GM12878 (cell line): ENCODE measurements around the gene ADD1. TPM values are rescaled to one million over a fixed set of nuclear protein-coding genes. Genes with fewer than 3 reads are reported as not detected.

Experiments used
- ATAC-seq: fragments of 200-7000 bp; cut with Tn5 transposase; 3 replicates; pipeline ENCODE4 v1.9.1; 2020; ENCODE audit warnings: mild to moderate bottlenecking, moderate library complexity
- BruUV-seq: library from RNA; stranded (reverse); fragments of 400-500 nt; replicated peaks from 2 replicates; lab custom pipeline; 2021; lab: Mats Ljungman, UMichigan
- CTCF ChIA-PET: fragments of 300-600 bp; sonication (Branson Sonifier 250); formaldehyde crosslinking; extraction: SDS; loops from one replicate; lab custom pipeline; 2021; ENCODE audit warnings: inconsistent platforms; lab: Yijun Ruan, JAX
- POLR2A ChIA-PET: fragments of 350-600 bp; formaldehyde crosslinking; extraction: SDS; loops from one replicate; lab custom pipeline; 2021; ENCODE audit warnings: inconsistent platforms; lab: Charles Lee
- RAD21 ChIA-PET: fragments of 300-600 bp; sonication (Branson Sonifier 250); formaldehyde crosslinking; loops from one replicate; lab custom pipeline; 2023; ENCODE audit warnings: antibody characterized with exemption; ENCODE audit not compliant: unreplicated experiment; lab: Charles Lee
- SMC1A ChIA-PET: fragments of 300-600 bp; sonication (Branson Sonifier 250); formaldehyde crosslinking; loops from one replicate; lab custom pipeline; 2023; ENCODE audit not compliant: unreplicated experiment, uncharacterized antibody; lab: Charles Lee
- DNase-seq: peaks from one replicate; pipeline ENCODE4 v3.0.0-alpha.2; 2011; ENCODE audit warnings: low read depth, low spot score
- FAIRE-seq: peaks from 3 replicates; lab custom pipeline; 2011; peaks lifted over from hg19 to GRCh38; lab: Jason Lieb, UNC
- H2AFZ ChIP-seq: 2 replicates; pipeline ENCODE4 v1.6.0; 2011; ENCODE audit warnings: low read depth, low read length, control low read depth; ENCODE audit not compliant: control insufficient read depth
- H3K27ac ChIP-seq: 2 replicates; pipeline ENCODE4 v1.5.1; 2011; ENCODE audit warnings: control low read depth; ENCODE audit not compliant: control insufficient read depth, insufficient read depth
- H3K27me3 ChIP-seq, 2 experiments: replicated peaks in 1 of 2; 2 replicates each; pipeline versions ENCODE4 v1.6.0 to v1.6.1; 2011; ENCODE audit warnings: low read length in 1 of 2; ENCODE audit not compliant: control insufficient read depth in 2 of 2, insufficient read depth in 2 of 2
- H3K36me3 ChIP-seq, 2 experiments: 2 replicates each; pipeline ENCODE4 v1.5.1; 2011; ENCODE audit warnings: low read length in 1 of 2; ENCODE audit not compliant: control insufficient read depth in 2 of 2, insufficient read depth in 2 of 2
- H3K4me1 ChIP-seq: 2 replicates; pipeline ENCODE4 v1.6.1; 2011; ENCODE audit warnings: mild to moderate bottlenecking, low read length, moderate library complexity, mixed read lengths; ENCODE audit not compliant: control insufficient read depth, insufficient read depth
- H3K4me2 ChIP-seq: 2 replicates; pipeline ENCODE4 v1.6.0; 2011; ENCODE audit warnings: control low read depth; ENCODE audit not compliant: control insufficient read depth, insufficient read depth
- H3K4me3 ChIP-seq: fragments of 200-600 bp; sonication (generic); 2 replicates; pipeline ENCODE4 v1.5.1; 2016
- H3K79me2 ChIP-seq: 2 replicates; pipeline ENCODE4 v1.6.0; 2011; ENCODE audit warnings: low read length; ENCODE audit not compliant: control insufficient read depth, insufficient read depth
- H3K9ac ChIP-seq: 2 replicates; pipeline ENCODE4 v1.8.0; 2011; ENCODE audit warnings: low read length, control low read depth, mixed read lengths; ENCODE audit not compliant: control insufficient read depth, insufficient read depth
- H3K9me3 ChIP-seq: replicated peaks from 3 replicates; pipeline ENCODE4 v1.5.1; 2011; ENCODE audit warnings: mild to moderate bottlenecking, low read length; ENCODE audit not compliant: control insufficient read depth, insufficient read depth
- H4K20me1 ChIP-seq: 2 replicates; pipeline ENCODE4 v1.6.0; 2011; ENCODE audit not compliant: control insufficient read depth, insufficient read depth
- HSF1 ChIP-seq: fragments of 150-350 bp; IDR thresholded peaks from 2 replicates; pipeline ENCODE4 v1.6.1; 2014; ENCODE audit warnings: mild to moderate bottlenecking, low read depth, low read length
- MTA2 ChIP-seq: fragments of 450-650 bp; IDR thresholded peaks from 2 replicates; pipeline ENCODE4 v1.6.1; 2016; ENCODE audit warnings: low read depth, mild to moderate bottlenecking, moderate library complexity
- MTA3 ChIP-seq: IDR thresholded peaks from 2 replicates; pipeline ENCODE4 v1.6.1; 2012; ENCODE audit warnings: low read length, inconsistent platforms, borderline replicate concordance
- MYC ChIP-seq: IDR thresholded peaks from 2 replicates; pipeline ENCODE4 v1.6.1; 2011; ENCODE audit warnings: mild to moderate bottlenecking, low read length, moderate library complexity, inconsistent platforms; ENCODE audit not compliant: insufficient read depth, insufficient replicate concordance, insufficient read length, severe bottlenecking
- NFIC ChIP-seq: IDR thresholded peaks from 2 replicates; pipeline ENCODE4 v1.6.1; 2012; ENCODE audit warnings: low read depth, mild to moderate bottlenecking, inconsistent platforms, low read length, moderate library complexity
- NFXL1 ChIP-seq: fragments of 450-650 bp; IDR thresholded peaks from 2 replicates; pipeline ENCODE4 v1.6.1; 2017; ENCODE audit warnings: antibody characterized with exemption, mild to moderate bottlenecking, borderline replicate concordance
- NFYA ChIP-seq: IDR thresholded peaks from 2 replicates; pipeline ENCODE4 v1.6.1; 2011; ENCODE audit warnings: low read depth, mild to moderate bottlenecking, low read length, improper control_type of control experiment, borderline replicate concordance
- RCOR1 ChIP-seq: conservative IDR thresholded peaks from 2 replicates; pipeline ENCODE4 v1.6.1; 2012; ENCODE audit warnings: low read depth, low read length, improper control_type of control experiment
- SIX5 ChIP-seq: IDR thresholded peaks from 2 replicates; pipeline ENCODE4 v1.6.1; 2011; ENCODE audit warnings: mild to moderate bottlenecking, low read depth, low read length, moderate library complexity; ENCODE audit not compliant: severe bottlenecking
- SMAD5 ChIP-seq: IDR thresholded peaks from 2 replicates; pipeline ENCODE4 v1.6.1; 2016; ENCODE audit warnings: antibody characterized with exemption, low read depth
- USF2 ChIP-seq: IDR thresholded peaks from 2 replicates; pipeline ENCODE4 v1.6.1; 2011; ENCODE audit warnings: low read depth, low read length, improper control_type of control experiment, borderline replicate concordance
- ZBTB33 ChIP-seq: fragments of 450-650 bp; IDR thresholded peaks from 2 replicates; pipeline ENCODE4 v1.6.1; 2017; ENCODE audit warnings: mild to moderate bottlenecking
- ZNF622 ChIP-seq: fragments of 450-650 bp; IDR thresholded peaks from 2 replicates; pipeline ENCODE4 v1.6.1; 2017; ENCODE audit warnings: mild to moderate bottlenecking, inconsistent platforms
- WGBS: methylation state at CpG from one replicate; pipeline ENCODE4 v1.1.6; 2016; ENCODE audit warnings: low lambda C conversion rate; ENCODE audit not compliant: insufficient replicate concordance, insufficient coverage; ENCODE audit errors: missing lambda C conversion rate; 5-methylcytosine and 5-hydroxymethylcytosine counted together
- in situ Hi-C: fragments of 300-500 bp; cut with MboI; formaldehyde crosslinking; loops from 9 replicates; pipeline ENCODE4 v1.14.3; 2018; ENCODE audit warnings: mixed read lengths
- intact Hi-C: fragments of 100-400 bp; cut with micrococcal nuclease; formaldehyde crosslinking; loops from one replicate; pipeline ENCODE4 v1.14.2; 2022; ENCODE audit not compliant: unreplicated experiment
- polyA plus RNA-seq, 11 experiments: library from polyadenylated mRNA; depleted of rRNA in 4 of 11; unstranded in 6 of 11; stranded (reverse) in 5 of 11; fragments of >200 nt; fragmentation: Nextera tagmentation in 4 of 11; fragmentation: Illumina TruSeq in 1 of 11; extraction: Ambion mirVana in 4 of 11; extraction: Trizol in 1 of 11; gene quantifications; 1 replicate in 1 of 11; 2 replicates in 10 of 11; pipeline versions ENCODE4 v1.2.1 to v1.2.3, GENCODE V29; 2011 to 2016; ENCODE audit warnings: inconsistent platforms in 2 of 11, missing spikeins in 2 of 11, low read depth in 1 of 11
- total RNA-seq, 4 experiments: library from RNA; depleted of rRNA in 3 of 4; stranded (reverse); fragments of >200 nt in 3 of 4; fragmentation: Illumina TruSeq in 1 of 4; extraction: Trizol in 1 of 4; gene quantifications; 2 replicates each; pipeline versions ENCODE4 v1.2.1 to v1.2.3, GENCODE V29; 2013 to 2021

The ADD1 gene
- total and polyA plus RNA-seq, 10 of the 15 experiments (the other 5 are each of a cell fraction or from before 2014, with no cell fraction given), result 21.6 to 182 (median 105) TPM

- no peak for TF ChIP-seq ZNF622
- TF ChIP-seq MYC, result no peak
These were observed 24.3 kb downstream of the ADD1 start (continued) for GRCh38 chr4:2867758-2868491.

- H3K79me2 ChIP-seq, result peaks cover 32% of the 10 kb centered on the region
- no peak overlapping the region for H3K9ac ChIP-seq
These were observed 25.3 kb downstream of the ADD1 start for GRCh38 chr4:2868877-2869487.

More at GRCh38 chr4:2868877-2869487, 25.3 kb downstream of the ADD1 start:
- Histone ChIP-seq H3K4me3 (no peak overlapping the region), H4K20me1 (no peaks in the 10 kb centered on the region), H3K4me2 (no peak overlapping the region), H3K27ac (no peak overlapping the region), H3K9me3 (no peaks in the 10 kb centered on the region), H3K36me3 (peaks cover 0 to 3% of the 10 kb centered on the region in 2 experiments; a peak in 1 of 4 replicates), H3K27me3 (no peaks in the 10 kb centered on the region), H3K4me1 (no peaks in the 10 kb centered on the region), H2AFZ (no peak overlapping the region)
- FAIRE-seq (no peak), ATAC-seq (no peak), DNase-seq (no peak)
- ChIA-PET POLR2A (no interaction called here), RAD21 (no interaction called here), CTCF (no interaction called here), SMC1A (no interaction called here)
- in situ Hi-C loops, result no loop called here
- TF ChIP-seq SMAD5 (no peak), HSF1 (no peak), NFYA (no peak), MTA3 (no peak), RCOR1 (no peak), ZBTB33 (no peak), MTA2 (no peak), USF2 (no peak), NFIC (no peak), NFXL1 (no peak), SIX5 (no peak)
- no TSS peak for BruUV-seq
- intact Hi-C loops, result no loop called here
- WGBS, result 85% methylated on average over 12 of the region's 12 CpGs
